Trophoblast cell (in vitro differentiated cells and primary cell): ENCODE measurements around the gene TBL3.
"Not testable (repeated sequence)": the region's sequence is repeated elsewhere in the genome, so short reads cannot be mapped to it uniquely, and the experiment has no call there.

ENCODE experiments used
- DNase-seq, 2 donors: peaks; one replicate each; pipeline ENCODE4 v3.0.0-alpha.2; 2016
- H2AFZ ChIP-seq: 2 replicates; pipeline ENCODE4 v1.6.1; 2013; ENCODE audit warnings: low read length, moderate library complexity, mild to moderate bottlenecking; ENCODE audit not compliant: insufficient read depth, poor library complexity
- H2AK5ac ChIP-seq: 2 replicates; pipeline ENCODE4 v1.6.1; 2013; ENCODE audit warnings: mild to moderate bottlenecking, low read length
- H2BK120ac ChIP-seq: 2 replicates; pipeline ENCODE4 v1.6.1; 2013; ENCODE audit warnings: low read length, mild to moderate bottlenecking, moderate library complexity; ENCODE audit not compliant: insufficient read depth, poor library complexity
- H2BK12ac ChIP-seq: 2 replicates; pipeline ENCODE4 v1.6.1; 2013; ENCODE audit warnings: mild to moderate bottlenecking, low read length, moderate library complexity
- H2BK5ac ChIP-seq: 2 replicates; pipeline ENCODE4 v1.6.1; 2013; ENCODE audit warnings: low read length, low read depth, moderate library complexity, mild to moderate bottlenecking; ENCODE audit not compliant: poor library complexity
- H3K14ac ChIP-seq: 2 replicates; pipeline ENCODE4 v1.6.1; 2013; ENCODE audit warnings: mild to moderate bottlenecking, low read length
- H3K18ac ChIP-seq: 2 replicates; pipeline ENCODE4 v1.6.1; 2013; ENCODE audit warnings: mild to moderate bottlenecking, low read length
- H3K23ac ChIP-seq: 2 replicates; pipeline ENCODE4 v1.6.1; 2013; ENCODE audit warnings: low read length
- H3K27ac ChIP-seq: 2 replicates; pipeline ENCODE4 v1.5.1; 2013; ENCODE audit warnings: low read depth, mild to moderate bottlenecking, inconsistent platforms, low read length, moderate library complexity
- H3K27me3 ChIP-seq: 2 replicates; pipeline ENCODE4 v1.6.1; 2013; ENCODE audit warnings: inconsistent platforms, mild to moderate bottlenecking, low read length, moderate library complexity; ENCODE audit not compliant: insufficient read depth
- H3K36me3 ChIP-seq, 2 experiments: 1 replicate in 1 of 2; 2 replicates in 1 of 2; pipeline ENCODE4 v1.6.1; 2013; ENCODE audit warnings: low read length in 2 of 2, mild to moderate bottlenecking in 2 of 2, moderate library complexity in 1 of 2; ENCODE audit not compliant: insufficient read depth in 2 of 2, control insufficient read depth in 1 of 2
- H3K4ac ChIP-seq: 2 replicates; pipeline ENCODE4 v1.6.1; 2013; ENCODE audit warnings: low read depth, mild to moderate bottlenecking, low read length, moderate library complexity
- H3K4me1 ChIP-seq, 2 experiments: 1 replicate in 1 of 2; 2 replicates in 1 of 2; pipeline ENCODE4 v1.6.1; 2013; ENCODE audit warnings: low read length in 2 of 2, mild to moderate bottlenecking in 2 of 2, moderate library complexity in 1 of 2; ENCODE audit not compliant: insufficient read depth in 2 of 2, control insufficient read depth in 1 of 2
- H3K4me2 ChIP-seq: 2 replicates; pipeline ENCODE4 v1.6.1; 2013; ENCODE audit warnings: inconsistent platforms, mild to moderate bottlenecking, low read length, moderate library complexity
- H3K4me3 ChIP-seq: 2 replicates; pipeline ENCODE4 v1.5.1; 2013; ENCODE audit warnings: mild to moderate bottlenecking, low read depth, low read length, inconsistent platforms
- H3K79me1 ChIP-seq: one replicate; pipeline ENCODE4 v1.6.1; 2013; ENCODE audit warnings: low read length
- H3K79me2 ChIP-seq: 2 replicates; pipeline ENCODE4 v1.6.1; 2013; ENCODE audit warnings: low read length, mild to moderate bottlenecking; ENCODE audit not compliant: control insufficient read depth, insufficient read depth, poor library complexity
- H3K9ac ChIP-seq: 2 replicates; pipeline ENCODE4 v1.6.1; 2013; ENCODE audit warnings: mild to moderate bottlenecking, low read length
- H3K9me3 ChIP-seq: 2 replicates; pipeline ENCODE4 v1.6.1; 2013; ENCODE audit warnings: low read depth, mild to moderate bottlenecking, control low read depth, inconsistent platforms, low read length; ENCODE audit not compliant: insufficient read depth
- H4K12ac ChIP-seq: 2 replicates; pipeline ENCODE4 v1.6.1; 2013; ENCODE audit warnings: low read depth, mild to moderate bottlenecking, low read length, moderate library complexity
- H4K8ac ChIP-seq: 2 replicates; pipeline ENCODE4 v1.6.1; 2013; ENCODE audit warnings: low read depth, mild to moderate bottlenecking, low read length, moderate library complexity
- H4K91ac ChIP-seq: one replicate; pipeline ENCODE4 v1.6.1; 2013; ENCODE audit warnings: low read depth, mild to moderate bottlenecking, low read length, moderate library complexity
- WGBS: extraction: QIAGEN DNeasy Blood & Tissue Kit; methylation state at CpG from one replicate; pipeline ENCODE4 v1.1.7; 2013; ENCODE audit warnings: missing lambda C conversion rate; ENCODE audit not compliant: insufficient read length, insufficient coverage; ENCODE audit errors: extremely low coverage; 5-methylcytosine and 5-hydroxymethylcytosine counted together

The TBL3 gene

GRCh38 chr16:1958143-1958491 is 13.7 kb upstream of the TBL3 start:
- not testable (repeated sequence) for H4K91ac ChIP-seq, H3K18ac ChIP-seq, H3K14ac ChIP-seq, H3K9ac ChIP-seq, H3K23ac ChIP-seq, H3K27me3 ChIP-seq, H2BK12ac ChIP-seq, H3K4me1 ChIP-seq, H4K8ac ChIP-seq, H2BK5ac ChIP-seq, H3K79me1 ChIP-seq, H3K9me3 ChIP-seq, H3K4me3 ChIP-seq, H3K79me2 ChIP-seq, DNase-seq, H4K12ac ChIP-seq, H2BK120ac ChIP-seq, H2AK5ac ChIP-seq, H3K27ac ChIP-seq, H3K4ac ChIP-seq, H2AFZ ChIP-seq, H3K4me2 ChIP-seq
- H3K36me3 ChIP-seq, result peaks cover 15 to 20% of the 10 kb centered on the region in 2 experiments
- WGBS, result no CpG with 5 or more reads among the region's 30 CpGs

- Histone ChIP-seq H3K14ac (no peak overlapping the region), H3K4me2 (peak overlapping the region; percentile 95), H3K9ac (peak overlapping the region; percentile 75), H3K79me1 (peaks cover 8% of the 10 kb centered on the region), H4K91ac (peak overlapping the region; percentile 40), H2BK5ac (no peak overlapping the region), H4K8ac (peak overlapping the region; percentile 78), H4K12ac (peak overlapping the region; percentile 71), H2BK120ac (peak overlapping the region; percentile 17), H3K27ac (no peak overlapping the region), H3K27me3 (no peaks in the 10 kb centered on the region), H3K4ac (peak overlapping the region; percentile 53), H3K79me2 (peaks cover 11% of the 10 kb centered on the region), H2AK5ac (peak overlapping the region; percentile 11), H3K9me3 (no peaks in the 10 kb centered on the region), H3K18ac (no peak overlapping the region), H3K23ac (no peak overlapping the region), H2AFZ (peak overlapping the region; percentile 89), H3K36me3 (peaks cover 21 to 27% of the 10 kb centered on the region in 2 experiments), H3K4me3 (no peak overlapping the region), H3K4me1 (peaks cover 0 to 10% of the 10 kb centered on the region in 2 experiments), H2BK12ac (peak overlapping the region; percentile 20)
- no CpG with 5 or more reads among the region's 14 CpGs for WGBS
- DNase-seq, result no peak
These were observed 13.1 kb upstream of the TBL3 start for GRCh38 chr16:1958715-1959268.

GRCh38 chr16:1959269-1960039 is 12.4 kb upstream of the TBL3 start, which contains the start of gene NDUFB10:
NDUFB10 (plus strand) TSS chr16:1959538; CDS start chr16:1959625, 87 bp downstream.
- WGBS, result no CpG with 5 or more reads among the region's 79 CpGs
- Histone ChIP-seq H3K4ac (peak within 1 kb of the TSS; percentile 59), H2AFZ (peak within 1 kb of the TSS; percentile 99), H3K79me2 (peaks cover 18% of the 10 kb centered on the region), H3K36me3 (peaks cover 23 to 28% of the 10 kb centered on the region in 2 experiments), H4K91ac (peak within 1 kb of the TSS; percentile 81), H3K4me3 (peak within 1 kb of the TSS; percentile 99), H3K4me1 (peaks cover 0 to 10% of the 10 kb centered on the region in 2 experiments), H4K8ac (peak within 1 kb of the TSS; percentile 100), H2BK120ac (peak within 1 kb of the TSS; percentile 17), H2BK12ac (peak within 1 kb of the TSS; percentile 20), H3K9me3 (no peaks in the 10 kb centered on the region), H3K23ac (no peak within 1 kb of the TSS), H3K14ac (peak within 1 kb of the TSS; percentile 78), H3K9ac (peak within 1 kb of the TSS; percentile 99), H2AK5ac (peak within 1 kb of the TSS; percentile 49), H3K79me1 (peaks cover 10% of the 10 kb centered on the region), H3K27ac (no peak within 1 kb of the TSS), H3K4me2 (peak within 1 kb of the TSS; percentile 95), H3K27me3 (no peaks in the 10 kb centered on the region), H3K18ac (peak within 1 kb of the TSS; percentile 93), H2BK5ac (peak within 1 kb of the TSS; percentile 8), H4K12ac (peak within 1 kb of the TSS; percentile 82)
- peak; percentile 89 to 97 for DNase-seq

GRCh38 chr16:1960665-1961630 is 10.9 kb upstream of the TBL3 start:
- H4K91ac ChIP-seq, result no peak overlapping the region
- H4K8ac ChIP-seq, result no peak overlapping the region
- no peak overlapping the region for H3K23ac ChIP-seq
- no peak overlapping the region for H3K4ac ChIP-seq
- no peak overlapping the region for H3K18ac ChIP-seq
- no peak overlapping the region for H2AK5ac ChIP-seq
- peaks cover 25% of the 10 kb centered on the region for H3K79me2 ChIP-seq
- no peak overlapping the region for H3K9ac ChIP-seq
- peak overlapping the region; percentile 95 for H3K4me2 ChIP-seq
- H3K14ac ChIP-seq, result no peak overlapping the region
- peaks cover 5 to 15% of the 10 kb centered on the region in 2 experiments for H3K4me1 ChIP-seq
- no peak overlapping the region for H2AFZ ChIP-seq
- H3K27me3 ChIP-seq, result no peaks in the 10 kb centered on the region
- H2BK12ac ChIP-seq, result no peak overlapping the region
- peak; percentile 40 to 56 for DNase-seq
- H2BK120ac ChIP-seq, result no peak overlapping the region
- H3K36me3 ChIP-seq, result peaks cover 23 to 28% of the 10 kb centered on the region in 2 experiments
- no peak overlapping the region for H3K27ac ChIP-seq
- no CpG with 5 or more reads among the region's 20 CpGs for WGBS
- no peak overlapping the region for H2BK5ac ChIP-seq
- no peak overlapping the region for H4K12ac ChIP-seq
- H3K4me3 ChIP-seq, result no peak overlapping the region
- H3K79me1 ChIP-seq, result peaks cover 16% of the 10 kb centered on the region
- no peaks in the 10 kb centered on the region for H3K9me3 ChIP-seq
